Measurements from ENCODE around the gene XPNPEP2.

- TF ChIP-seq, protein P1, sequence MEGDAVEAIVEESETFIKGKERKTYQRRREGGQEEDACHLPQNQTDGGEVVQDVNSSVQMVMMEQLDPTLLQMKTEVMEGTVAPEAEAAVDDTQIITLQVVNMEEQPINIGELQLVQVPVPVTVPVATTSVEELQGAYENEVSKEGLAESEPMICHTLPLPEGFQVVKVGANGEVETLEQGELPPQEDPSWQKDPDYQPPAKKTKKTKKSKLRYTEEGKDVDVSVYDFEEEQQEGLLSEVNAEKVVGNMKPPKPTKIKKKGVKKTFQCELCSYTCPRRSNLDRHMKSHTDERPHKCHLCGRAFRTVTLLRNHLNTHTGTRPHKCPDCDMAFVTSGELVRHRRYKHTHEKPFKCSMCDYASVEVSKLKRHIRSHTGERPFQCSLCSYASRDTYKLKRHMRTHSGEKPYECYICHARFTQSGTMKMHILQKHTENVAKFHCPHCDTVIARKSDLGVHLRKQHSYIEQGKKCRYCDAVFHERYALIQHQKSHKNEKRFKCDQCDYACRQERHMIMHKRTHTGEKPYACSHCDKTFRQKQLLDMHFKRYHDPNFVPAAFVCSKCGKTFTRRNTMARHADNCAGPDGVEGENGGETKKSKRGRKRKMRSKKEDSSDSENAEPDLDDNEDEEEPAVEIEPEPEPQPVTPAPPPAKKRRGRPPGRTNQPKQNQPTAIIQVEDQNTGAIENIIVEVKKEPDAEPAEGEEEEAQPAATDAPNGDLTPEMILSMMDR (IDR thresholded peaks at IDR 0.05), result no peak
- no peak for TF ChIP-seq POLR2A (IDR thresholded peaks at IDR 0.05)
Measured at GRCh38 chrX:129760155-129760554, 21.4 kb downstream of the XPNPEP2 start.
